AG04449 (cell line): Measurements from ENCODE around the gene DCAF15.

Source experiments
- CTCF ChIA-PET: fragments of 350-600 bp; formaldehyde crosslinking; extraction: SDS; loops from one replicate; lab custom pipeline; 2021; ENCODE audit warnings: antibody characterized with exemption; lab: Yijun Ruan, JAX
- POLR2A ChIA-PET: fragments of 400-600, 350-600 bp; formaldehyde crosslinking; extraction: SDS; loops from one replicate; lab custom pipeline; 2020; ENCODE audit warnings: antibody characterized with exemption, inconsistent platforms; lab: Yijun Ruan, JAX
- DNase-seq: peaks from one replicate; pipeline ENCODE4 v3.0.0-alpha.2; 2010; ENCODE audit warnings: low read depth, low spot score
- H3K4me3 ChIP-seq: 2 replicates; pipeline ENCODE4 v1.5.1; 2011; ENCODE audit warnings: low read depth, mild to moderate bottlenecking, control low read depth, low read length
- CTCF ChIP-seq: IDR thresholded peaks from one replicate; pipeline ENCODE4 v1.5.1; 2011; ENCODE audit warnings: mild to moderate bottlenecking, moderate library complexity, low read length, control low read depth, inconsistent platforms; ENCODE audit not compliant: insufficient read depth; ENCODE audit errors: missing control alignments

DCAF15 gene

DNA sequence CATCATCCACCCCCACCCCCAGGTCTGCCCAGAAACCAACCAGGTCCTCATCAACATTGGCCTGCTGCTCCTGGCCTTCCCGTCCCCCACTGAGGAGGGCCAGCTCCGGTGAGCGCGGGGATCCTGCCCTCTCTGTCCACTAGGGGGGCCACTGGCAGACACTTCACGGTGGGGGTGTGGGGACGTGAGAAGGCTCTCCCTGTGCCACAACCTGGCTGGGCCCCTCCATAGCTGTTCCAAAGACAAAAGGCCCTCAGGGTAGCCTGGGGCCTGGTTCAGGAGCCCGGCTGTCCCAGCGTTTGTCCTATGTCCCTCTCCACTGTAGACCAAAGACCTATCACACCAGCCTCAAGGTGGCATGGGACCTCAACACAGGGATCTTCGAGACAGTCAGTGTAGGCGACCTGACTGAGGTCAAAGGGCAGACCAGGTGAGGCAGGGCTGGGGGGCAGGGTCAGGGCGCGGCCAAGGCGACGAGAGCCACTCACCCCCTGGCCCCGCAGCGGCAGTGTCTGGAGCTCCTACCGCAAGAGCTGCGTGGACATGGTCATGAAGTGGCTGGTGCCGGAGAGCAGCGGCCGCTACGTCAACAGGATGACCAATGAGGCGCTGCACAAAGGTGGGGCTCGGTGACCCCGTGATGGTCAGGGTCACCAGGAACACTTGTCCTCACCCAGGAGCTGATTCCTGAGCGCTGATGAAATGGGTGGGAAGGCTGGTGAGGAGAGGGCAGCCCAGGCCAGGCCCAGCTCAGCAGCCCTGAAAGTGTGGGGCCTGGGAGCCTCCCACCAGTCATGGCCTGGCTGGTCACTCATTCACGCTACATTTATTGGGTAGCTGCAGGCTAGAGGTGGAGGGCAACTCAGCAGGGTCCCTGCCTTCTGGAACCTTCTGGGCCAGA lies 7.9 kb downstream of the DCAF15 start:
- POLR2A ChIA-PET, result no interaction called here
- CTCF ChIA-PET, result interaction anchor here (0.6 to 0.9 kb wide), 2 partner anchors 13 to 16 kb away, joined by 3 to 4 read pairs; no protein-coding TSS in a partner anchor
- H3K4me3 ChIP-seq, result no peak overlapping the region
- DNase-seq, result no peak
- peak; percentile 22 for TF ChIP-seq CTCF

DNA sequence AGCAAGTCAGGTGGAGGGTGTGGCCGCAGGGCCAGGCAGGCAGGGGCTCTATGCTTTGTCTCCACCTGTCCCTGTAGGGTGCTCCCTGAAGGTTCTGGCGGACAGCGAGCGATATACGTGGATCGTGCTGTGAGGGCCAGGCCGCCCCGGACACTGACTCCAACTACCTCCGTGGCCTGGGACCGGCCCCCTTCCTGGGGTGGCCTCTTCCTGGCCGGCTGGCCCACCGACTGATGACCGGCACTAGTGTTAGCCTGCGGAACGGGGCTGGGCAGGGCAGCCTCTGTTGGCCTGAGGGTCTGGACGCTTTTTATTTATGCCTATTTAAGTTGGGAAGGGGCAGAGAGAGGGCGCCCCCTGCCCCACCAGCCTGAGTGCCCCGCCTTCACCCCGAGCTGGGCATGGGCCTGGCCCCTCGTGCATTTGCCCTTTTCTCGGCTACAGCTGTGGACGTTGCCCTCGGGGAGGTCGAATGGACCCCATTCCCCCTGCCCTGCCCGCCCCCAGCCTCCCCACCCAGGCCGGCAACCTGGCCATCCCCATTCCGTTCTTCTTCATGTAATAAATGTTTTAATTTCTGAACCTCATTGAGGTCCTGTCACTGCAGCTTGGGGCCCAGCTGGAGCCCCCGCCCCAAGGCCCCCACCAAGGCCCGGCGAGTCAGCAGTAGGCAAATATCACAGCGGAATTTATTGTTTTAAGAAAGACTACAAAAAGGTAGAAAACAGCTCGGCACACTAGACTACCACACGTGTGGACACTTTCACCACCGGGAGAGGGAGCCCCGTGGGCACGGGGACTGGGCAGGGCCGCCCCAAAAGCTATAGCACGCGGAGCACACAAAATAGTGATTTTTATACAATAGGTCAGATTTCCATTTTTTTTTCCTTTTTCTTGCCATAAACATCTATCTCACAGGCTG lies 8.8 kb downstream of the DCAF15 start:
- no peak for DNase-seq
- ChIA-PET CTCF (interaction anchor here (0.9 to 1.1 kb wide), 2 partner anchors 9 to 12 kb away, joined by 3 to 4 read pairs; no protein-coding TSS in a partner anchor), POLR2A (interaction anchor here (1.0 kb wide), 1 partner anchor 24 kb away, joined by 3 read pairs; no protein-coding TSS in a partner anchor)
- no peak overlapping the region for H3K4me3 ChIP-seq
- TF ChIP-seq CTCF, result no peak

DNA sequence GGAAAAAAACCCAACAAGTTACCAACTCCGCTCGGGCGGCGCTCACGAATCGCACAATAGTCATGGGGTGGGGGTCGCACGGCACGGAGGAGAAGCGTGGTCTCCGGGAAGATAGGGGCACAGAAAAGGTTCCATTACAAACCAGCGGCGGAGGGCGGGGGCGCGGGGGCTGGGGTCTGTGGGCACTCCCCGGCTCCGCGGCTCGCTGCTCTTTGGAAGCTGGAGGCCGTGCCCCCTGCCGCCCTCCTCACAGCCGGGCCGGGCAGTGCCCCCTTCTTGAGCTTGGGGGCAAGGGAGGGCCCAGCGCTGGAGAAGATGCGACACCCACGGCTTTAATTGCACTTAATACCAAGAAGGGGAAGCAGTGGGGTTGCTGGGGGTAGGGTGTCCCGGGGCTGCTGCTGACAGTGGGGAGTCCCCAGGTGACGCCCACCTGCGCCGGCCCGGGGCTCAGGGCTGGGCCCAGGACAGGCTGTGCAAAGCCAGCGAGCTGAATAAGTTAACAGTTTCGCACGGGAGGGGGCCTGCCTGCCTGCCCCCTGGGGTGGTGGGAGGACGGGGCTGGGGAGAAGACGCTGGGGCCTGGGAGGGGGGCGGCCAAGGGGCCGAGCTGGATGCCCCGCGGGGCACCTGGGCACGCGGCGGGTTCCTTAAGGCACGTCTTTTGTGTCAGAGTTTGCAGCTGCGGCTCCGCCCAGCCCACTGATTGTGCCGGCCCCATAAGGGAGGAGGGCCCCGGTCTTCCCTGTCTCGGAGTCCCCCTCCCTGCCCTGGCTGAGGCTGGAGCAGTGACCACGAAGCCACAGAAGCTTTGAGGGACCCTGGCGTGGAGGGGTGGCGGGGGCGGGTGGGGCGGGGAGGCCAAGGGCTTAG lies 9.8 kb downstream of the DCAF15 start:
- H3K4me3 ChIP-seq, result no peak overlapping the region
- ChIA-PET POLR2A (interaction anchor here (1.0 kb wide), 1 partner anchor 23 kb away, joined by 3 read pairs; no protein-coding TSS in a partner anchor), CTCF (interaction anchor here (1.1 kb wide), 2 partner anchors 8 to 23 kb away, joined by 3 read pairs; no protein-coding TSS in a partner anchor)
- TF ChIP-seq CTCF, result no peak
- DNase-seq, result no peak

DNA sequence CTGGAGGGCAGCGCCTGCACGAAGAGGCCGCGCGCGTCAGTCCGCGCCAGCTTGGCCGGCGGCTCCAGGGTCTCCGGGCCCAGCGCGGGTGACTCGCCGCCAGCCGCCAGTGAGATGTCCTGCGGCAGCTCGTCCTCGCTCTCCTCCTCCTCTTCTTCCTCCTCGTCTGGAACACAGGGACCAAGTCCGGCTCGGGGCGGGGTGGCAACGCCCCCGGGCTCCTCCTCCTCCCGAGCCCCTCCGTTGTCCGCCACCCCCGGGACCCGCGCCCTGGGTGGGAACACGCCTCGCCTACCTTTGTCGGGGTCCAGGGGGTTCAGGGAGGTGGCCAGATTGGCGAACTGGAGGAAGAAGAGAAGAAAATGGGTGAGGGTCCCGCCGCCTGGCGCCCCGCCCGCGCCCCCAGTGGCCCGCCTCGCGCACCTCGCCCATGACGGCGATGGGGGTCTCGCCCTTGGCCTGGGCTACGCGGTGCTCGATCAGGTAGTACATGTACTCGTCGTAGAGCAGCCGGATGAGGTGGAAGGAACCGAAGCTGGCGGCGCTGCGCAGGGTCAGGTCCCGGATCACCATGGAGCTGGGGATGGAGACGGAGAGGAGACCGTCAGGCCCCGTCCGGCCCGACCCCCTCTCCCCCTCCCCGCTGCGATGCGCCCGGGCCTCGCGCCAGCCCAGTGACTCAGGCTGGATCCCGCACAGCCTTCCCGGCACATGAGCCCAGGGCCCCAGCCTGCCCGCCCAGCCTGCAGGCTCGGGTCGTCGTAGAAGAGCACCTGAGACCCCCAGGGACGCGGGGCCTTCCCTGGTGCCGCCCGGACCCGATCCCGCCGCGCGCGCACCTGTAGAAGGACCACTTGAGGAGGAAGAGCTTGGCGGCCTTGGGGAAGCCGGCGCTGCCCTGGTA lies 10.6 kb downstream of the DCAF15 start:
- H3K4me3 ChIP-seq, result no peak overlapping the region
- no peak for TF ChIP-seq CTCF
- DNase-seq, result no peak
- POLR2A ChIA-PET, result interaction anchor here (0.5 kb wide), 1 partner anchor 42 kb away, joined by 3 read pairs; no protein-coding TSS in a partner anchor
- CTCF ChIA-PET, result interaction anchor here (1.1 kb wide), 1 partner anchor 22 kb away, joined by 3 read pairs; no protein-coding TSS in a partner anchor

DNA sequence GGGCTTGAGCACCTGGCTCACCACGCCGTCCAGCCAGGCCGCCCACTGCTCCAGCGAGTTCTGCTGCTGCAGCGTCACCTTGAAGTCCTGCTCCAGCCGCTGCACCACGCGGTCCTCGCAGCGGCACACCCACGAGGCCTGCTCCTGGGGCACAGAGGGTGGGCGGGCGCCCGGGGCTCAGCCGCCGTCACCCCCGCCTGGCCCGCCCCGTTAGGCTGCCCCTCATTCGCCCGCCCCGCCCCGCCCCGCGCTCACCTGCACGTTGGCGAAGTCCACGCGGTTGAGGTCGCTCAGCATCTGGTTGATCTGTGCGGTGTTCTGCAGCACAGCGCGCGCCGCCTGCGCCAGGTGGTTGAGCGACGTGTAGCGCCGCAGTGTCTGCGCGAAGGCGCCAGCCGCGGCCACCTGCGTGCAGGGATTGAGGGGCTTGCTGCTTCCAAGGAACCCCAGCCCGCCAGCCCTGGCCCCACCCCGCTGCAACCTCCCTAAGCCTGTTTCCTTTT lies 11.3 kb downstream of the DCAF15 start:
- ChIA-PET CTCF (no interaction called here), POLR2A (interaction anchor here (0.5 kb wide), 1 partner anchor 43 kb away, joined by 3 read pairs; no protein-coding TSS in a partner anchor)
- no peak for DNase-seq
- H3K4me3 ChIP-seq, result no peak overlapping the region
- no peak for TF ChIP-seq CTCF
